Adrenal gland (tissue), 12 donors: Measurements from ENCODE around the gene RNF167. TPM values are rescaled to one million over a fixed set of nuclear protein-coding genes. Genes with fewer than 3 reads are reported as not detected.

ENCODE experiments used
- DNase-seq, 7 donors: peaks; one replicate each; pipeline ENCODE4 v3.0.0-alpha.2; 2019 to 2020
- H3K27ac ChIP-seq, 5 donors: fragments of 200-600 bp; sonication (generic) in 4 of 5; 1 replicate in 3 of 5; 2 replicates in 2 of 5; pipeline versions ENCODE4 v1.5.1 to v1.8.0; 2016 to 2020; ENCODE audit warnings: mild to moderate bottlenecking in 1 of 5
- H3K27me3 ChIP-seq: fragments of 200-600 bp; 2 replicates; pipeline ENCODE4 v1.8.0; 2021
- H3K36me3 ChIP-seq, 2 donors: fragments of 200-600 bp; replicated peaks in 1 of 2; 1 replicate in 1 of 2; 2 replicates in 1 of 2; pipeline versions ENCODE4 v1.5.1 to v1.8.0; 2018 to 2022
- H3K4me1 ChIP-seq, 2 donors: fragments of 200-600 bp; replicated peaks in 1 of 2; 1 replicate in 1 of 2; 2 replicates in 1 of 2; pipeline versions ENCODE4 v1.5.1 to v1.8.0; 2018 to 2021
- H3K4me3 ChIP-seq, 4 donors: fragments of 200-600 bp; sonication (generic) in 3 of 4; one replicate each; pipeline ENCODE4 v1.5.1; 2016 to 2018
- H3K9me3 ChIP-seq, 3 donors: fragments of 200-600 bp; sonication (generic) in 1 of 3; replicated peaks in 1 of 3; 1 replicate in 2 of 3; 2 replicates in 1 of 3; pipeline versions ENCODE4 v1.5.1 to v1.8.0; 2016 to 2021
- POLR2A ChIP-seq, 2 donors: fragments of 450-650 bp; IDR thresholded peaks; one replicate each; pipeline ENCODE4 v1.6.1; 2017; ENCODE audit warnings: antibody characterized with exemption in 2 of 2, mild to moderate bottlenecking in 2 of 2, moderate library complexity in 1 of 2
- WGBS, 4 donors: extraction: QIAGEN DNeasy Blood & Tissue Kit in 2 of 4; methylation state at CpG; one replicate each; pipeline versions ENCODE4 v1.1.5 to v1.1.7; 2013 to 2017; 5-methylcytosine and 5-hydroxymethylcytosine counted together
- intact Hi-C, 2 donors: fragments of 100-400 bp; cut with DNase I; formaldehyde crosslinking; loops; one replicate each; pipeline versions ENCODE4 v1.14.1 to v1.15.0; 2022 to 2023
- polyA plus RNA-seq, 3 donors: library from polyadenylated mRNA; stranded (reverse); fragments of 200-250 nt in 2 of 3; fragments of 350-450 nt in 1 of 3; fragmentation: Illumina TruSeq in 1 of 3; extraction: RNeasy Lipid Tissue Mini Kit (QIAGEN cat#74804) in 1 of 3; gene quantifications; one replicate each; pipeline ENCODE4 v1.2.3, GENCODE V29; 2013 to 2014
- total RNA-seq, 9 donors: library from RNA; depleted of rRNA in 4 of 9; stranded (reverse); fragments of >200 nt in 4 of 9; fragments of 120-200 nt in 1 of 9; fragmentation: NEBNext Ultra II Directional in 1 of 9; extraction: Animal tissue kit (Norgen Biotek cat#: 25700) in 1 of 9; gene quantifications; one replicate each; pipeline versions ENCODE4 v1.1.0 to v1.2.4, GENCODE V29; 2013 to 2023
- TF ChIP-seq, protein P1 (sequence below), 6 experiments: fragments of 450-650 bp in 4 of 6; fragments of 200-600 bp in 2 of 6; sonication (generic) in 1 of 6; IDR thresholded peaks; 1 replicate in 5 of 6; 2 replicates in 1 of 6; pipeline versions ENCODE4 v1.5.1 to v1.8.0; 2016 to 2021; ENCODE audit warnings: antibody characterized with exemption in 6 of 6, mild to moderate bottlenecking in 2 of 6, moderate library complexity in 1 of 6
- donor health status: healthy with polysubstance abuse.
- donor health status: Bipolar disorder and iron deficiency.
- donor health status: DM: yes; HTN: yes; CAD: no.
- donor health status: DM: no; HTN: no; CAD: no.
- donor health status: DM: no; HTN: no; CAD: no.
- donor health status: DM: yes; HTN: yes; CAD: no.

The RNF167 gene
- total and polyA plus RNA-seq, 12 donors, result 46.7 to 252 (median 105) TPM

DNA sequence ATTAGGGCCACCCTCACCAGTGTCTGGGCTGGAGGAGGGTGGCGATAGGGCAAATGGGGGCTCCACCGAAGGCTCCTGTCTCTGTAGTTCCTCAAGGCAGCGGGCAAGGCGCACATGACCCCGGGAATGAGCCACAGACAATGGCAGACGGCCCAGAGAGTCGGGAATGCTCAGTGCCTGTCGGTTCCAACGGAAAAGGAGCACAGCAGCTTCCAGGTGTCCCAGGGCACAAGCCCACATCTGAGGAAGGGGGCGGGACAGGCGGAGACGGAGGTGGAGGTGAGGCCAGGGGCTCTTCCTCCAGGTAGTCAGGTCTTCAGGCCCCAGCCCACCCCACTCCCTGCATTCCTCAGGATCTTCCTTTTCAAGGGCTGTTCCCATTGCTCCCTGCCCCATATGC, 32.7 kb downstream of the RNF167 start:
- no peak for DNase-seq
- Histone ChIP-seq H3K4me3 (no peak overlapping the region), H3K27ac (no peak overlapping the region), H3K9me3 (no peaks in the 10 kb centered on the region), H3K27me3 (no peaks in the 10 kb centered on the region), H3K36me3 (peaks cover 0 to 52% of the 10 kb centered on the region in 2 donors), H3K4me1 (peaks cover 13 to 29% of the 10 kb centered on the region in 2 donors)
- WGBS, 4 donors, result 85 to 95% (median 87%) methylated on average over 12 of the region's 12 CpGs
- intact Hi-C loops, result no loop called here
- TF ChIP-seq, protein P1, sequence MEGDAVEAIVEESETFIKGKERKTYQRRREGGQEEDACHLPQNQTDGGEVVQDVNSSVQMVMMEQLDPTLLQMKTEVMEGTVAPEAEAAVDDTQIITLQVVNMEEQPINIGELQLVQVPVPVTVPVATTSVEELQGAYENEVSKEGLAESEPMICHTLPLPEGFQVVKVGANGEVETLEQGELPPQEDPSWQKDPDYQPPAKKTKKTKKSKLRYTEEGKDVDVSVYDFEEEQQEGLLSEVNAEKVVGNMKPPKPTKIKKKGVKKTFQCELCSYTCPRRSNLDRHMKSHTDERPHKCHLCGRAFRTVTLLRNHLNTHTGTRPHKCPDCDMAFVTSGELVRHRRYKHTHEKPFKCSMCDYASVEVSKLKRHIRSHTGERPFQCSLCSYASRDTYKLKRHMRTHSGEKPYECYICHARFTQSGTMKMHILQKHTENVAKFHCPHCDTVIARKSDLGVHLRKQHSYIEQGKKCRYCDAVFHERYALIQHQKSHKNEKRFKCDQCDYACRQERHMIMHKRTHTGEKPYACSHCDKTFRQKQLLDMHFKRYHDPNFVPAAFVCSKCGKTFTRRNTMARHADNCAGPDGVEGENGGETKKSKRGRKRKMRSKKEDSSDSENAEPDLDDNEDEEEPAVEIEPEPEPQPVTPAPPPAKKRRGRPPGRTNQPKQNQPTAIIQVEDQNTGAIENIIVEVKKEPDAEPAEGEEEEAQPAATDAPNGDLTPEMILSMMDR (IDR thresholded peaks at IDR 0.05), result no peak
- TF ChIP-seq POLR2A (IDR thresholded peaks at IDR 0.05), result no peak

DNA sequence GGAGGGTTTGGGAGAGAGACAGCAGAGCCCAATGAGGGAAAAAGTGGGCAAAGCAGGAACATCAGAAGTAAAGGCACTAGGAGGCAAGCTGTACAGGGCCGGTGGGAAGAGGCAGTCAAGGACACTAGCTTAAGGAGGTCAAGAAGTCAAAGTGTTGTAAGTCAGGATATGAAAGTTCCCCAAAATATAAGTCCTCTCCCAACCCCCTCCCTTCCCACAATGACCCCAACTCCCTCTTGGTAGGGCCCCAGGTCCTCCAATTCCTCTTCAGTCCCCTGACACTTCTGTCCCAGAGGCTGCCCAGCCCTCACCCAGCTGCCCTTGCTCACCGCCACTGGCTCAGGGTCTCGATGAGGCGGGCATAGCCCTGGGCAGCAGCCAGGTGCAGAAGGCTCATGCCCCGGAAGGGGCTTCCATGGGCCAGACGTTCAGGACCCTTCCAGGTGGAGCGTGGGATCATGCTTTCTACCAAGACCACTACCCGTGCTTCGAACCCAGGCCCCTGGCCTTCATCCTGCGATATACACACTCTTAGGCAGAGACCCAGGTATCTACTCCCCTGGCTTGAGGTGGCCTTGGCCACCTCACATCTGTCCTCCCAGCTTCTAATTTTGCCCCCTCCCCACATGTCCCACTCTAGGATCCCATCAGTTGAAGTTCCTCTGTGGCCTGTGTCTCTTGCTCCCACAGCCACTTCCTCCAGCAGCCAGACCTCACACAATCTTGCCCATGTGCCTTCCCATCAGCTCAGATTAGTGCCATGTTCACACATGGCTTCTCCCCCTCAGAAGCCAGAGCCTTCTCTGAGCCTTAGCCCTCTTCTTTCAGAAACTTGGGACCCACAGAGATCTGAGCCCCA, 33.4 kb downstream of the RNF167 start:
- no peak overlapping the region for H3K4me3 ChIP-seq
- no peak overlapping the region for H3K27ac ChIP-seq
- no peaks in the 10 kb centered on the region for H3K9me3 ChIP-seq
- no peak for DNase-seq
- no peaks in the 10 kb centered on the region for H3K27me3 ChIP-seq
- intact Hi-C loops, result no loop called here
- peaks cover 0 to 59% of the 10 kb centered on the region in 2 donors for H3K36me3 ChIP-seq
- peaks cover 7 to 22% of the 10 kb centered on the region in 2 donors for H3K4me1 ChIP-seq
- TF ChIP-seq POLR2A (IDR thresholded peaks at IDR 0.05), result no peak
- TF ChIP-seq, protein P1 (IDR thresholded peaks at IDR 0.05), result no peak
- 77 to 86% (median 83%) methylated on average over 10 of the region's 10 CpGs for WGBS, 4 donors

DNA sequence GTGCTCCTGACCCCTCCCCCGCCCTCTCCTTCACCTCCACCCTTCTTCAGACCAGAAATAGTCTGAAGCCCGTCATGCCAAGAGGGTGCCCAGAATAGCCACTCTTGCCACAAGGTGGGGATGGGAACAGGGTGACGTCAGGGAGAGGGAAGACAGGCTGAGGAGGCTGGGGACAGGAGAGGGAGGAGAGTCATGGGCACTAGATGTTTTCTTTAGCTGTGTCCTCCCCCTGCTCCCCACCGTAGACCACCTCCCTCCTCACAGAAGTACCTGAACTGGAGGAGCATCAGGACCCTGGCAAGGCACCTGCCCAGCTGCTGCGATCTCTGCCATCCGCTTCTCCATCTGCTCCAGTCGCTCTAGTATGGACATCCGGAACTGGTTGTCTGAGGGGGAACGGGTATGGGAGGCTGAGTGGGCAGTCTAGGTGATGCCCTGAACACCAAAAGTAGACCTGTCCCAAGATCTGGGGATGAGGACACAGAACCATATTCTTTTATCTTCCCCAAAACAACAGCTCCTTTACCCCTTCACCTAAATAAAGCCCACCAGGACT, 34.1 kb downstream of the RNF167 start:
- Histone ChIP-seq H3K9me3 (no peaks in the 10 kb centered on the region), H3K27me3 (no peaks in the 10 kb centered on the region), H3K4me1 (peaks cover under 1 to 15% of the 10 kb centered on the region in 2 donors), H3K4me3 (no peak overlapping the region), H3K27ac (no peak overlapping the region), H3K36me3 (peaks cover 0 to 67% of the 10 kb centered on the region in 2 donors)
- no peak for TF ChIP-seq POLR2A (IDR thresholded peaks at IDR 0.05)
- TF ChIP-seq, protein P1 (IDR thresholded peaks at IDR 0.05), result no peak
- WGBS, 4 donors, result 82 to 89% (median 88%) methylated on average over 9 of the region's 9 CpGs
- DNase-seq, result no peak
- intact Hi-C loops, result no loop called here

DNA sequence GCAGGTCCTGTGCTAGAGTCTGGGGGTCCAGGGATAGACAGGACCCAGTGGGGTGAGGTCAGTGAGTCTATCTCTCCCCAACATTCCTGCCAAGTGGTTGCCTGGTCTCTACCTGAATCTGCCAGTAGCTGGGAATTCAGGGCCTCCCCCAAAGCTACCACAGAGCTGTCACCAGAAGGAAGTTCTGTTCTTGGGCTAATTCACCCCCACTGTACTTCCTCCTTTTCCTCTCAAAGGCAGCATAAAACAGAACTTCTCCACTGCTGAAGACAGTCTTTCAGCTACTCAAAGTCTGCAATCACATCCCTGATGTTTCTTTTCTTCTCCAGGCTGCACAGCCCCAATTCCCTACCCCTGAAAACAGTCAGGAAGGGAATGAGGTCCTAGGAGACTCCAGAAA, 38.7 kb downstream of the RNF167 start:
- TF ChIP-seq, protein P1 (IDR thresholded peaks at IDR 0.05), result no peak
- TF ChIP-seq POLR2A (IDR thresholded peaks at IDR 0.05), result no peak
- no peaks in the 10 kb centered on the region for H3K27me3 ChIP-seq
- peaks cover 0 to 69% of the 10 kb centered on the region in 2 donors for H3K36me3 ChIP-seq
- H3K4me1 ChIP-seq, result peaks cover 0 to 6% of the 10 kb centered on the region in 2 donors
- intact Hi-C loops, result no loop called here
- H3K27ac ChIP-seq, result no peak overlapping the region
- H3K9me3 ChIP-seq, result no peaks in the 10 kb centered on the region
- DNase-seq, result no peak
- no peak overlapping the region for H3K4me3 ChIP-seq
